ENCODE results near the gene JMJD6. TPM values are rescaled to one million over a fixed set of nuclear protein-coding genes. Genes with fewer than 3 reads are reported as not detected.
"Not testable (repeated sequence)": the region's sequence is repeated elsewhere in the genome, so short reads cannot be mapped to it uniquely, and the experiment has no call there.

JMJD6 gene
- total RNA-seq, 1 experiment from 2014 or later: 16.2 TPM

DNA sequence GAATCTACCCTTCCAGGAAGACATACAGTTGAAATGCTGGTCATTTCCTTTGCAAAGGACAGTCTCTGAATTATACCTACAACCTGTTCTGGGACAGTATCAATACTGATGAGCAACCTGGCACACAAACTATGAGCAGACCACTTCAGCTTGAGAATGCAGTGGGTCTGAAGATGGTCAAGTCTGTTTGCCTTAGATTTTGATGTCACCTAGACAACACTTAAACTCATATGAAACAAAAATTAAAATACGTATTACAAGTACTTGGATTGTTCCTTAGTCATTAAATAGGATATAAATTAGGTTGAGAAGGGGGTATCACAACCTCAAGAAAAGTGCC lies 7.2 kb upstream of the JMJD6 start:
- H3K27ac ChIP-seq (ENCODE audit: low read length): peak overlapping the region; percentile 91
- H3K4me2 ChIP-seq (ENCODE audit: low read depth, low read length, poor library complexity, severe bottlenecking): peak overlapping the region; percentile 87

DNA sequence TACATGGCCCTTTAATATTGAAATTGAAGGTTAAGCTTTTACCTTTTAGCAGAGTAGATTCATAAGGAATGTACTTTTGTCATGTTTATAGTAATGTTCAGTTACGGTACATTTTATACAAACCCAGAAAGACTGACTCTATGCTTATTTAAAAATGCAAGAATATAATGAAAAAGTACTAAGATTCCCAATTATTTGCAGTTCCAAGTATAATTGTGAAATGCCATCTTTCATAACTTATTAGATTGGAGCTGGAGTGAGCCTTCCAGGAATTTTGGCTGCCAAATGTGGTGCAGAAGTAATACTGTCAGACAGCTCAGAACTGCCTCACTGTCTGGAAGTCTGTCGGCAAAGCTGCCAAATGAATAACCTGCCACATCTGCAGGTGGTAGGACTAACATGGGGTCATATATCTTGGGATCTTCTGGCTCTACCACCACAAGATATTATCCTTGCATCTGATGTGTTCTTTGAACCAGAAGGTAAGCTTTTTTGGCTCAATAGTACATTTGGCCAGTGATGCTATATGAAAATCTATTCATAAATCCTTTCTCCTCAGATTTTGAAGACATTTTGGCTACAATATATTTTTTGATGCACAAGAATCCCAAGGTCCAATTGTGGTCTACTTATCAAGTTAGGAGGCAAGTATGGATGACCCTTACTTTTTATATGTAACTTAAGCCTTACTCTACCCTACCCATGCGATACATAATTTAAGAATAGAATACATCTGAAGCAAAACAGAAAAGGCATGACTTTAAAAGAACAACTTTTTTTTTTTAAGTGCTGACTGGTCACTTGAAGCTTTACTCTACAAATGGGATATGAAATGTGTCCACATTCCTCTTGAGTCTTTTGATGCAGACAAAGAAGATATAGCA lies 6.6 kb upstream of the JMJD6 start:
- peak; percentile 68 for DNase-seq
- Histone ChIP-seq H3K27ac (ENCODE audit: low read length) (peak overlapping the region; percentile 91), H3K79me2 (ENCODE audit: low read length) (peaks cover 45% of the 10 kb centered on the region), H3K4me2 (ENCODE audit: low read depth, low read length, poor library complexity, severe bottlenecking) (peak overlapping the region; percentile 87), H2AFZ (ENCODE audit: low read length) (no peak overlapping the region), H3K9ac (ENCODE audit: low read length) (peak overlapping the region; percentile 15; the same call in 1 of the 2 replicates), H3K9me2 (replicated peaks; ENCODE audit: insufficient read depth, low read length) (no peaks in the 10 kb centered on the region), H3K27me3 (ENCODE audit: low read length) (no peaks in the 10 kb centered on the region), H3K4me1 (ENCODE audit: low read length) (peaks cover 50% of the 10 kb centered on the region), H3K9me3 (ENCODE audit: low read length) (no peaks in the 10 kb centered on the region), H3K36me3 (ENCODE audit: insufficient read depth, low read length) (peaks cover 43% of the 10 kb centered on the region), H3K4me3 (ENCODE audit: low read length) (peak overlapping the region; percentile 16; the same call in 1 of the 2 replicates), H4K20me1 (ENCODE audit: insufficient read depth, low read depth, low read length) (peaks cover 27% of the 10 kb centered on the region)

More for the DNA sequence above, 7.2 kb upstream of the JMJD6 start:
- Histone ChIP-seq H3K27me3 (ENCODE audit: low read length) (no peaks in the 10 kb centered on the region), H3K9me3 (ENCODE audit: low read length) (no peaks in the 10 kb centered on the region), H3K4me3 (ENCODE audit: low read length) (peak overlapping the region; percentile 16; the same call in 1 of the 2 replicates), H4K20me1 (ENCODE audit: insufficient read depth, low read depth, low read length) (peaks cover 27% of the 10 kb centered on the region), H3K9me2 (replicated peaks; ENCODE audit: insufficient read depth, low read length) (no peaks in the 10 kb centered on the region), H2AFZ (ENCODE audit: low read length) (no peak overlapping the region), H3K9ac (ENCODE audit: low read length) (peak overlapping the region; percentile 15; the same call in 1 of the 2 replicates), H3K36me3 (ENCODE audit: insufficient read depth, low read length) (peaks cover 43% of the 10 kb centered on the region), H3K79me2 (ENCODE audit: low read length) (peaks cover 45% of the 10 kb centered on the region), H3K4me1 (ENCODE audit: low read length) (peaks cover 47% of the 10 kb centered on the region)
- no peak for DNase-seq

DNA sequence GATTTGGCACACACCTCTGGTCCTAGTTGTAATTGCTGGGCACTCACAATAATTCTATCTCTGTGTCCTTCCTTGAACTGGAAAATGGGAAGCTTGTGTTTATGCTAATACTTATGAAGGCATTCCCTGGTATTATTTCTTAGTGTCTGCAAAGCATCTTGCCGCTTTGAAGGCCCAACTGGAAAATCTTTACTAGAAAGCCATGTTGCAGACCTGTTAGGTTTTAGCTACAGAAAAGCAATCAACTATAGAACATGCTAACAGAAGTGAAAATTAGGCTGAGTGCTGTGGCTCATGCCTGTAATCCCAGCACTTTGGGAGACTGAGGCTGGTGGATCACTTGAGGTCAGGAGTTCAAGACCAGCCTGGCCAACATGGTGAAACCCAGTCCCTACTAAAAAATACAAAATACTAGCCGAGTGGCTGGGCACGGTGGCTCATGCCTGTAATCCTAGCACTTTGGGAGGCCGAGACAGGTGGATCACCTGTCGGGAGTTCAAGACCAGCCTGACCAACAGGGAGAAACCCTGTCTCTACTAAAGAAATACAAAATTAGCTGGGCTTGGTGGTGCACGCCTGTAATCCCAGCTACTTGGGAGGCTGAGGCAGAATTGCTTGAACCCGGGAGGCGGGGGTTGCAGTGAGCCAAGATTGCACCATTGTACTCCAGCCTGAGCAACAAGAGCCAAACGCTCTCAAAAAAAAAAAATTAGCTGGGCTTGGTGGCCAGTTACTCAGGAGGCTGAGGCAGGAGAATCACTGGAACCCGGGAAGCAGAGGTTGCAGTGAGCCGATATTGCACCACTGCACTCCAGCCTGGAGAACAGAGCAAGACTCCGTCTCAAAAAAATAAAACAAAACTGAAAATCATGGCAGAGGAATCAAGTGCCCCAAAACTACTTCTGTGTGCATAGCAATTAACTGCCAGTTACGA lies 5.7 kb upstream of the JMJD6 start:
- H3K27me3 ChIP-seq (ENCODE audit: low read length); H3K4me3 ChIP-seq (ENCODE audit: low read length); H2AFZ ChIP-seq (ENCODE audit: low read length); H3K9me2 ChIP-seq (replicated peaks; ENCODE audit: insufficient read depth, low read length); H3K9me3 ChIP-seq (ENCODE audit: low read length); H3K9ac ChIP-seq (ENCODE audit: low read length): not testable (repeated sequence)
- H4K20me1 ChIP-seq (ENCODE audit: insufficient read depth, low read depth, low read length): peaks cover 35% of the 10 kb centered on the region
- peaks cover 53% of the 10 kb centered on the region for H3K79me2 ChIP-seq (ENCODE audit: low read length)
- peak overlapping the region; percentile 17 for H3K4me2 ChIP-seq (ENCODE audit: low read depth, low read length, poor library complexity, severe bottlenecking)
- H3K36me3 ChIP-seq (ENCODE audit: insufficient read depth, low read length): peaks cover 43% of the 10 kb centered on the region
- peak; percentile 65 for DNase-seq
- H3K27ac ChIP-seq (ENCODE audit: low read length): peak overlapping the region; percentile 64
- H3K4me1 ChIP-seq (ENCODE audit: low read length): peaks cover 56% of the 10 kb centered on the region

DNA sequence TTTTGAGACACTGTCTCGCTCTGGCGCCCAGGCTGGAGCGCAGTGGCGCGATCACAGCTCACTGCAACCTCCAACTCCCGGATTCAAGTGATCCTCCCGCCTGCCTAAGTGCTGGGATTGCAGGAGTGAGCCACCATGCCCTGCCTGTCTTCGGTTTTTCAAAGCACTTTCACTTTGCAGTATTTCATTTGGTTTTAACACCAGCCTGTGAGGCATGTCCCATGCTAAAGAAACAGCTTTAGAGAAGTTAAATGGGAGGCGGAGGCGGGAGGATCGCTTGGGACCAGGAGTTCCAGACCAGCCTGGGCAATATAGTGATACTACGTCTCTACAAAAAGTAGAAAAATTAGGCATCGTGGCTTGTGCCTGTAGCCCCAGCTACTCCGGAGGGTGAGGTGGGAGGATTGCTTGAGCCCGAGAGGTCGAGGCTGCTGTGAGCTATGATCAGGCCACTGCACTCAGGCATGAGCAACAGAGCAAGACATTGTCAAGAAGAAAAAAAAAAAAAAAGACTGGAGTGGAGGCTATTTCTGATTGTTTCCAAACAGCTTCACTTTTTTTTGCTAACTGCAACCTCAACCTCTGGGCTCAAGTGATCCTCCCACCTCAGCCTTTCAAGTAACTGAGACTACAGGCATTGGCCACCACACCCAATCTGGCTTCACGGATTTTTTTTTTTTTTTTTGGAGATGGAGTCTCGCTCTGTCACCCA lies 1.5 kb upstream of the JMJD6 start:
- no peaks in the 10 kb centered on the region for H3K27me3 ChIP-seq (ENCODE audit: low read length)
- DNase-seq: peak; percentile 48
- H3K9me2 ChIP-seq (replicated peaks; ENCODE audit: insufficient read depth, low read length): no peaks in the 10 kb centered on the region
- no peak overlapping the region for H2AFZ ChIP-seq (ENCODE audit: low read length)
- H3K27ac ChIP-seq (ENCODE audit: low read length): peak overlapping the region; percentile 92
- H3K4me2 ChIP-seq (ENCODE audit: low read depth, low read length, poor library complexity, severe bottlenecking): peak overlapping the region; percentile 93
- peaks cover 13% of the 10 kb centered on the region for H4K20me1 ChIP-seq (ENCODE audit: insufficient read depth, low read depth, low read length)
- peak overlapping the region; percentile 100 for H3K9ac ChIP-seq (ENCODE audit: low read length)
- H3K4me1 ChIP-seq (ENCODE audit: low read length): peaks cover 37% of the 10 kb centered on the region
- peaks cover 9% of the 10 kb centered on the region for H3K36me3 ChIP-seq (ENCODE audit: insufficient read depth, low read length)
- H3K9me3 ChIP-seq (ENCODE audit: low read length): no peaks in the 10 kb centered on the region
- H3K79me2 ChIP-seq (ENCODE audit: low read length): peaks cover 57% of the 10 kb centered on the region
- peak overlapping the region; percentile 97 for H3K4me3 ChIP-seq (ENCODE audit: low read length)

DNA sequence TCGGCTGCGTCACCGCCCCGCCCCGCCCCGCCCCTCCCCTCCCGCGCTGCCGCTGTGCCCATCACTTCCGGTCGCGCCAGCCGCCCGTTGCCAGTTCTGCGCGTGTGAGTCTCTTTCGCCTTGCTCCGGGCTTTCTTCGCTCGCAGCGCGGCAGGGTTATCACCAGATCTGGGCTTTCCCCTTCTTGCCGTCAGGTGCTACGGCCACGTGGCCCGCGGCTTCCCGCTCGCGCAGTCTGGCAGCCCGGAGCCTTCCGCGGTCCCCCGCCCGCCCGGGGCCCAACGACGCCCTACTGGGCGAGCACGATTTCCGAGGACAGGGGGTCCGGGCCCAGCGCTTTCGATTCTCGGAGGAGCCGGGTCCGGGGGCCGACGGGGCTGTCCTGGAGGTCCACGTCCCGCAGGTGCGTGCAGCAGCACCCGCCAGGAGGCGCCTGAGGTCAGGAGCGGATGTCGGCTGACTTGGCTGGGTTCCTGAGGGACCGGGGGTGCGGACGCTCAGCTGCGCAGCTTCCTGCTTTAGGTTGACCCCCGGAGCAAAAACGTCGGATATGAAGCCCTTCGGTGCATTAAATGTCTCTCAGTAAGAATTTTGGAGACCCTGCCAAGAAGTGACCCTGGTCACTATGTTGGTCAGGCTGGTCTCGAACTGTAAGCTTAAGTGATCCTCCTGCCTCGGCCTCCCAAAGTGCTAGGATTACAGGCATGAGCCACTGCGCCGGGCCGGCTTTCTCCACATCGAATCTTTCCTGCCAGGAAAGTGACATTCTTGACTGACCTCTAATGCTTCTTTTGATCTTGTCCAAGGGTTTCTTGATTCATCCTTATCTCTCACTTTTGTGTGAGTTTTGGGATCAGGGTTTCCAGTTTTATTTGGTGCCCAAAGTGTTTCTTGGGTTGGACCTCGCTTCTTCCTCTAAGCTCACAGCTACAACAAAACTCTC lies 641 bp upstream of the JMJD6 start, which contains the start of gene METTL23:
Gene METTL23 (plus strand): TSS at position 64 of the 943 bp plus-strand sequence. CDS start 2,872 bp downstream, outside the sequence.
- DNase-seq: peak; percentile 94
- Histone ChIP-seq H2AFZ (ENCODE audit: low read length) (peak within 1 kb of the TSS; percentile 97), H3K9me2 (replicated peaks; ENCODE audit: insufficient read depth, low read length) (no peaks in the 10 kb centered on the region), H3K9me3 (ENCODE audit: low read length) (no peaks in the 10 kb centered on the region), H4K20me1 (ENCODE audit: insufficient read depth, low read depth, low read length) (peaks cover 11% of the 10 kb centered on the region; the same call in 1 of the 2 replicates), H3K27ac (ENCODE audit: low read length) (peak within 1 kb of the TSS; percentile 92), H3K4me1 (ENCODE audit: low read length) (peaks cover 33% of the 10 kb centered on the region), H3K4me3 (ENCODE audit: low read length) (peak within 1 kb of the TSS; percentile 97), H3K36me3 (ENCODE audit: insufficient read depth, low read length) (peaks cover 9% of the 10 kb centered on the region; the same call in 1 of the 2 replicates), H3K79me2 (ENCODE audit: low read length) (peaks cover 57% of the 10 kb centered on the region), H3K4me2 (ENCODE audit: low read depth, low read length, poor library complexity, severe bottlenecking) (peak within 1 kb of the TSS; percentile 93), H3K9ac (ENCODE audit: low read length) (peak within 1 kb of the TSS; percentile 100), H3K27me3 (ENCODE audit: low read length) (no peaks in the 10 kb centered on the region)

DNA sequence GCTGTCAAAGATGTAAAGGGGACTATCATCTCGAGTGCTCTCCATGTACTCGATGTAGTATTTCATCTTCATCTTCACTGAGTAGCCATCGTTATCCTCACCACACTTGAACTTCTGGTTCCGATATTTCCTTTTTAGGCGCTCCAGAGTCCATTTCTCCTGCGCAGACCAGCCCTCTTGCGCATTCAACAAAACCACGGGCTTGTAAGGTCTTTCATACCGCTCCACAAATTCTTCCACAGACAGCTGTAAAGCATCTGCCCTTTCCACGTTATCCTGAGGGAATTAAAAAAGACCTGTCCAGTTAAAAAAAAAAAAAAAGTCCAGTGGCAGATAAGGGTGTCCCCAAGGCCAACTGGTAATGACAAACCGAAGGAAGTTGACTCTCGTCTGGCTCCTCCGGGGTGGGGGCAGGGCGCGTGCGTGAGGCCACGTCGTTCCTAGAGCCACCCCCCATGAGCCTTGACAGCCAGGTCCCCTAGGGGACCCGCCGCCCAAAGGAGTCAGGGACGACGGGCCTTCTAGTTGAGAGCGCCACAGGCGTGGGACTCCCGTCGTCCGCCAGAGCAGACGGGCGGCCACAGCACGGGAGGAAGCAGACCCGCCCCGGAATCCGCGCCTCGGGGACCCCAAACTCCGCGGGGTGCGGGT lies 701 bp downstream of the JMJD6 start:
- peaks cover 57% of the 10 kb centered on the region for H3K79me2 ChIP-seq (ENCODE audit: low read length)
- no peaks in the 10 kb centered on the region for H3K9me3 ChIP-seq (ENCODE audit: low read length)
- H3K9ac ChIP-seq (ENCODE audit: low read length): peak overlapping the region; percentile 83
- peak overlapping the region; percentile 85 for H3K4me2 ChIP-seq (ENCODE audit: low read depth, low read length, poor library complexity, severe bottlenecking)
- H3K36me3 ChIP-seq (ENCODE audit: insufficient read depth, low read length): peaks cover 22% of the 10 kb centered on the region
- H4K20me1 ChIP-seq (ENCODE audit: insufficient read depth, low read depth, low read length): peaks cover 8% of the 10 kb centered on the region; the same call in 1 of the 2 replicates
- H3K4me3 ChIP-seq (ENCODE audit: low read length): peak overlapping the region; percentile 97
- peak; percentile 86 for DNase-seq
- H3K27me3 ChIP-seq (ENCODE audit: low read length): no peaks in the 10 kb centered on the region
- H2AFZ ChIP-seq (ENCODE audit: low read length): peak overlapping the region; percentile 4
- H3K27ac ChIP-seq (ENCODE audit: low read length): peak overlapping the region; percentile 59
- peaks cover 23% of the 10 kb centered on the region for H3K4me1 ChIP-seq (ENCODE audit: low read length)
- no peaks in the 10 kb centered on the region for H3K9me2 ChIP-seq (replicated peaks; ENCODE audit: insufficient read depth, low read length)

All from Karpas-422 (cell line).